Measurements from ENCODE around the gene COL28A1.
A peak's percentile ranks its signal among the peaks of the same experiment; 100 is the strongest.
"Not testable (repeated sequence)": the region's sequence is repeated elsewhere in the genome, so short reads cannot be mapped to it uniquely, and the experiment has no call there.

COL28A1 gene

GRCh38 chr7:7516156-7516555 lies 19.5 kb downstream of the COL28A1 start:
- no peak for DNase-seq

GRCh38 chr7:7512861-7513597 lies 22.6 kb downstream of the COL28A1 start:
- no peak for DNase-seq

GRCh38 chr7:7510794-7511193 lies 24.9 kb downstream of the COL28A1 start:
- no peak for DNase-seq

- DNase-seq = peak; percentile 76
Observed at GRCh38 chr7:7505915-7506314, 29.8 kb downstream of the COL28A1 start.

- peak; percentile 83 for DNase-seq
Observed at GRCh38 chr7:7504910-7505704, 30.6 kb downstream of the COL28A1 start.

GRCh38 chr7:7499892-7500291 lies 35.8 kb downstream of the COL28A1 start:
- DNase-seq = no peak

GRCh38 chr7:7498856-7499255 lies 36.8 kb downstream of the COL28A1 start:
- peak; percentile 78 for DNase-seq

- DNase-seq = no peak
Observed at GRCh38 chr7:7496311-7496710, 39.4 kb downstream of the COL28A1 start.

- DNase-seq = no peak
Observed at GRCh38 chr7:7495171-7495570, 40.5 kb downstream of the COL28A1 start.

- no peak for DNase-seq
Observed at GRCh38 chr7:7491044-7491443, 44.6 kb downstream of the COL28A1 start.

- DNase-seq = no peak
Observed at GRCh38 chr7:7490003-7490402, 45.7 kb downstream of the COL28A1 start.

- no peak for DNase-seq
Observed at GRCh38 chr7:7489546-7489945, 46.1 kb downstream of the COL28A1 start.

GRCh38 chr7:7486362-7486761 lies 49.3 kb downstream of the COL28A1 start:
- no peak for DNase-seq

- DNase-seq = no peak
Observed at GRCh38 chr7:7484072-7484471, 51.6 kb downstream of the COL28A1 start.

GRCh38 chr7:7481802-7482201 lies 53.9 kb downstream of the COL28A1 start:
- no peak for DNase-seq

GRCh38 chr7:7479275-7479805 lies 56.3 kb downstream of the COL28A1 start:
- no peak for DNase-seq

- no peak for DNase-seq
Observed at GRCh38 chr7:7478569-7478968, 57.1 kb downstream of the COL28A1 start.

- not testable (repeated sequence) for DNase-seq
Observed at GRCh38 chr7:7477641-7478040, 58.0 kb downstream of the COL28A1 start.

- DNase-seq = no peak
Observed at GRCh38 chr7:7476381-7476780, 59.3 kb downstream of the COL28A1 start.

- DNase-seq = no peak
Observed at GRCh38 chr7:7475601-7476000, 60.1 kb downstream of the COL28A1 start.

GRCh38 chr7:7474436-7474835 lies 61.2 kb downstream of the COL28A1 start:
- DNase-seq = no peak

- not testable (repeated sequence) for DNase-seq
Observed at GRCh38 chr7:7464991-7465765, 70.5 kb downstream of the COL28A1 start.

- DNase-seq = no peak
Observed at GRCh38 chr7:7454000-7454399, 81.7 kb downstream of the COL28A1 start.

Data from NCI-H1092 treated with DMSO at 0.1 percent for 48 hours (cell line).